IMR-90 (cell line): ENCODE measurements around the gene CCHCR1. TPM values are rescaled to one million over a fixed set of nuclear protein-coding genes. Genes with fewer than 3 reads are reported as not detected.

Experiments
- ATAC-seq: fragments of 200-7000 bp; cut with Tn5 transposase; 2 replicates; pipeline ENCODE4 v1.9.1; 2020; ENCODE audit warnings: low read depth, mild to moderate bottlenecking, moderate library complexity
- BruUV-seq: library from RNA; stranded (reverse); fragments of 400-500 nt; replicated peaks from 2 replicates; lab custom pipeline; 2021; lab: Mats Ljungman, UMichigan
- CTCF ChIA-PET: fragments of 300-600 bp; formaldehyde crosslinking; extraction: SDS; loops from one replicate; lab custom pipeline; 2021; ENCODE audit warnings: antibody characterized with exemption; lab: Yijun Ruan, JAX
- POLR2A ChIA-PET: fragments of 300-600 bp; sonication (Branson Sonifier 250); formaldehyde crosslinking; loops from one replicate; lab custom pipeline; 2022; ENCODE audit warnings: antibody characterized with exemption; ENCODE audit not compliant: unreplicated experiment; lab: Charles Lee
- DNase-seq: peaks from one replicate; pipeline ENCODE4 v3.0.0; 2013
- H2AFZ ChIP-seq: replicated peaks from 2 replicates; pipeline ENCODE3; 2013; ENCODE audit warnings: low read length, mild to moderate bottlenecking; ENCODE audit not compliant: poor library complexity
- H2AK5ac ChIP-seq: 2 replicates; pipeline ENCODE4 v1.6.1; 2013; ENCODE audit warnings: low read depth, low read length, inconsistent platforms
- H2AK9ac ChIP-seq: replicated peaks from 2 replicates; pipeline ENCODE3; 2013; ENCODE audit warnings: mild to moderate bottlenecking, low read depth, low read length, moderate library complexity; ENCODE audit not compliant: poor library complexity
- H2BK120ac ChIP-seq: 2 replicates; pipeline ENCODE4 v1.6.1; 2013; ENCODE audit warnings: low read depth, low read length, inconsistent platforms
- H2BK15ac ChIP-seq: 3 replicates; pipeline ENCODE4 v1.6.1; 2013; ENCODE audit warnings: low read depth, low read length, inconsistent platforms
- H2BK20ac ChIP-seq: 2 replicates; pipeline ENCODE4 v1.6.1; 2013; ENCODE audit warnings: low read depth, mild to moderate bottlenecking, inconsistent platforms, low read length, moderate library complexity
- H2BK5ac ChIP-seq: 2 replicates; pipeline ENCODE4 v1.6.1; 2013; ENCODE audit warnings: mild to moderate bottlenecking, low read depth, low read length, inconsistent platforms; ENCODE audit not compliant: poor library complexity, severe bottlenecking
- H3K14ac ChIP-seq: replicated peaks from 2 replicates; pipeline ENCODE4 v1.6.1; 2013; ENCODE audit warnings: low read depth, low read length, inconsistent platforms
- H3K18ac ChIP-seq: 2 replicates; pipeline ENCODE4 v1.6.1; 2013; ENCODE audit warnings: low read depth, low read length, control low read depth
- H3K23ac ChIP-seq: 2 replicates; pipeline ENCODE4 v1.6.1; 2013; ENCODE audit warnings: low read depth, low read length, inconsistent platforms
- H3K27ac ChIP-seq: 2 replicates; pipeline ENCODE4 v1.5.1; 2013; ENCODE audit warnings: mild to moderate bottlenecking, control low read depth, low read length; ENCODE audit not compliant: insufficient read depth
- H3K27me3 ChIP-seq: 2 replicates; pipeline ENCODE4 v1.6.1; 2013; ENCODE audit warnings: low read length; ENCODE audit not compliant: control insufficient read depth, insufficient read depth
- H3K36me3 ChIP-seq: 2 replicates; pipeline ENCODE4 v1.6.1; 2013; ENCODE audit warnings: low read length, mixed read lengths; ENCODE audit not compliant: control insufficient read depth, insufficient read depth
- H3K4ac ChIP-seq: 2 replicates; pipeline ENCODE4 v1.6.1; 2013; ENCODE audit warnings: low read depth, low read length, inconsistent platforms
- H3K4me1 ChIP-seq: 2 replicates; pipeline ENCODE4 v1.6.1; 2013; ENCODE audit warnings: low read length, mixed read lengths; ENCODE audit not compliant: control insufficient read depth, insufficient read depth
- H3K4me2 ChIP-seq: 2 replicates; pipeline ENCODE4 v1.6.1; 2013; ENCODE audit warnings: low read depth, mild to moderate bottlenecking, control low read depth, low read length, moderate library complexity
- H3K4me3 ChIP-seq: 2 replicates; pipeline ENCODE4 v1.5.1; 2013; ENCODE audit warnings: low read depth, mild to moderate bottlenecking, control low read depth, low read length, moderate library complexity; ENCODE audit not compliant: insufficient read depth
- H3K56ac ChIP-seq: 2 replicates; pipeline ENCODE4 v1.6.1; 2013; ENCODE audit warnings: low read length, inconsistent platforms; ENCODE audit not compliant: insufficient read depth; ENCODE audit errors: extremely low read depth
- H3K79me1 ChIP-seq, 2 experiments: 2 replicates each; pipeline ENCODE4 v1.6.1; 2013; ENCODE audit warnings: low read length in 2 of 2, inconsistent platforms in 1 of 2, low read depth in 1 of 2
- H3K9ac ChIP-seq: 2 replicates; pipeline ENCODE4 v1.6.1; 2013; ENCODE audit warnings: low read depth, low read length, control low read depth
- H3K9me1 ChIP-seq: 2 replicates; pipeline ENCODE4 v1.6.1; 2013; ENCODE audit warnings: low read length, inconsistent platforms; ENCODE audit not compliant: insufficient read depth
- H3K9me3 ChIP-seq: 2 replicates; pipeline ENCODE4 v1.6.1; 2013; ENCODE audit warnings: low read length; ENCODE audit not compliant: control insufficient read depth, insufficient read depth
- H4K20me1 ChIP-seq: 2 replicates; pipeline ENCODE4 v1.6.1; 2013; ENCODE audit warnings: low read length, inconsistent platforms; ENCODE audit not compliant: insufficient read depth
- H4K5ac ChIP-seq: 2 replicates; pipeline ENCODE4 v1.6.1; 2013; ENCODE audit warnings: mild to moderate bottlenecking, low read depth, low read length, control low read depth
- H4K8ac ChIP-seq, 2 experiments: 2 replicates each; pipeline ENCODE4 v1.6.1; 2013; ENCODE audit warnings: low read depth in 2 of 2, low read length in 2 of 2, control low read depth in 1 of 2, inconsistent platforms in 1 of 2
- H4K91ac ChIP-seq: 2 replicates; pipeline ENCODE4 v1.6.1; 2013; ENCODE audit warnings: low read depth, low read length, inconsistent platforms; ENCODE audit not compliant: insufficient read depth
- CHD1 ChIP-seq: IDR thresholded peaks from 2 replicates; pipeline ENCODE4 v1.6.1; 2012; ENCODE audit warnings: low read depth, low read length, improper control_type of control experiment
- CTCF ChIP-seq: conservative IDR thresholded peaks from 2 replicates; pipeline ENCODE4 v1.5.1; 2012; ENCODE audit warnings: mild to moderate bottlenecking, low read depth, low read length, improper control_type of control experiment
- FOS ChIP-seq: fragments of 150-350 bp; IDR thresholded peaks from 2 replicates; pipeline ENCODE4 v1.6.1; 2016; ENCODE audit warnings: low read depth, low read length
- MAFK ChIP-seq: IDR thresholded peaks from 2 replicates; pipeline ENCODE4 v1.6.1; 2012; ENCODE audit warnings: low read depth, low read length, improper control_type of control experiment
- MAZ ChIP-seq: IDR thresholded peaks from 2 replicates; pipeline ENCODE4 v1.6.1; 2012; ENCODE audit warnings: low read depth, mild to moderate bottlenecking, low read length, improper control_type of control experiment, moderate library complexity, borderline replicate concordance
- MXI1 ChIP-seq: IDR thresholded peaks from 2 replicates; pipeline ENCODE4 v1.6.1; 2012; ENCODE audit warnings: low read depth, mild to moderate bottlenecking, low read length, moderate library complexity, borderline replicate concordance
- RAD21 ChIP-seq: IDR thresholded peaks from 2 replicates; pipeline ENCODE4 v1.6.1; 2012; ENCODE audit warnings: low read length, improper control_type of control experiment
- RCOR1 ChIP-seq: IDR thresholded peaks from 2 replicates; pipeline ENCODE4 v1.6.1; 2012; ENCODE audit warnings: mild to moderate bottlenecking, low read length, improper control_type of control experiment; ENCODE audit not compliant: insufficient replicate concordance
- USF2 ChIP-seq: fragments of 150-350 bp; IDR thresholded peaks from 2 replicates; pipeline ENCODE4 v1.6.1; 2017; ENCODE audit warnings: mild to moderate bottlenecking, antibody characterized with exemption, low read length, low read depth
- WGBS, 2 experiments: methylation state at CpG; one replicate each; pipeline versions ENCODE4 v1.1.5 to v1.1.7; 2013; ENCODE audit warnings: missing lambda C conversion rate in 2 of 2; ENCODE audit not compliant: insufficient read length in 1 of 2; ENCODE audit errors: extremely low coverage in 2 of 2; 5-methylcytosine and 5-hydroxymethylcytosine counted together
- dilution Hi-C: fragments of 300-500 bp; cut with HindIII; formaldehyde crosslinking; loops from one replicate; pipeline ENCODE4 v1.14.3; 2018; ENCODE audit warnings: low sequenced_read_pairs; ENCODE audit not compliant: unreplicated experiment
- in situ Hi-C: fragments of 300-500 bp; cut with MboI; formaldehyde crosslinking; loops from 3 replicates; pipeline ENCODE4 v1.14.3; 2019; ENCODE audit warnings: low sequenced_read_pairs, inconsistent platforms, mixed read lengths
- intact Hi-C: fragments of 100-400 bp; cut with micrococcal nuclease; formaldehyde crosslinking; loops from 2 replicates; pipeline ENCODE4 v1.10.0; 2022
- polyA plus RNA-seq, 3 experiments: library from polyadenylated mRNA; depleted of rRNA; stranded (reverse); fragments of >200 nt; gene quantifications; 2 replicates each; pipeline ENCODE4 v1.2.3, GENCODE V29; 2012; ENCODE audit warnings: low replicate concordance in 1 of 3
- total RNA-seq: library from RNA; depleted of rRNA; stranded (reverse); fragments of >200 nt; gene quantifications from 2 replicates; pipeline ENCODE4 v1.2.3, GENCODE V29; 2012
- TF ChIP-seq, protein P1 (sequence below): fragments of 150-350 bp; IDR thresholded peaks from 2 replicates; pipeline ENCODE4 v1.6.1; 2016; ENCODE audit warnings: low read depth, mild to moderate bottlenecking, low read length, moderate library complexity, borderline replicate concordance

Gene CCHCR1
- total and polyA plus RNA-seq, 2 of the 4 experiments (the other 2 are of a cell fraction) = 13.1 to 22.0 TPM

DNA sequence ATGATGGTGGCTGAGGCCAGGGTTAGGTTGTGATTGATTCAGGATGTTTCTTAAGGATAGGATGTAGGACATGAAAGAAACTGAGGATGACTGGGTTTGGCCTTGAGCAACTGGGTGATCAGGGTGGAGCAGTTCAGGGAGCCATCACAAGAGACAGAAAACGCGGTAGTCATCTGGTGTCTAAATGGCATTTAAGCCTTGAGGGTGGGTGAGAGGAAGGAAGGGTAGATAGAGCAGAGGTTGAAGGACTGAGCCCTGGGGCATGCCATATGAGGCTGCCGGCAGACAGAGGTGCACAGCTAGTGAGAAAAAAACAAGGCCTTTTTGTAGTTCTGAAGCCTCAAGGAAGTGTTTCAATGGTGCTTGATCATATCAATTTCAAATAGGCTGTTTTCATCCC lies 11.0 kb upstream of the CCHCR1 start:
- Histone ChIP-seq H3K9me1 (peaks cover 4% of the 10 kb centered on the region; the same call in 1 of the 2 replicates), H3K4me2 (no peak overlapping the region), H3K4me1 (0 out of 2 replicates have a peak, but pooled peaks cover 2% of the 10 kb centered on the region), H3K27ac (no peak overlapping the region), H3K36me3 (no peaks in the 10 kb centered on the region; the same call in 1 of the 2 replicates), H2AFZ (peak overlapping the region; percentile 11), H4K5ac (no peak overlapping the region), H3K79me1 (no peaks in the 10 kb centered on the region; a peak in 1 of 4 replicates), H3K56ac (no peak overlapping the region), H3K14ac (no peak overlapping the region), H2BK5ac (no peak overlapping the region), H3K23ac (no peak overlapping the region), H3K4ac (no peak overlapping the region), H4K8ac (no peak overlapping the region), H2BK120ac (no peak overlapping the region), H3K9ac (no peak overlapping the region), H2BK20ac (no peak overlapping the region), H3K18ac (no peak overlapping the region), H2AK5ac (no peak overlapping the region), H3K27me3 (no peaks in the 10 kb centered on the region), H4K91ac (no peak overlapping the region), H3K4me3 (no peak overlapping the region), H2BK15ac (no peak overlapping the region), H2AK9ac (peak overlapping the region; percentile 16), H4K20me1 (no peaks in the 10 kb centered on the region), H3K9me3 (no peaks in the 10 kb centered on the region)
- intact Hi-C loops (no loop called here), dilution Hi-C loops (no loop called here), in situ Hi-C loops (no loop called here)
- WGBS, 2 experiments = 79% methylated on average over 3 of the region's 3 CpGs; no CpG with 5 or more reads in 1 of the 2 experiments
- DNase-seq (no peak), ATAC-seq (no peak)
- ChIA-PET POLR2A (no interaction called here), CTCF (no interaction called here)
- BruUV-seq = no TSS peak
- no peak for TF ChIP-seq USF2
- no peak for TF ChIP-seq MAZ
- TF ChIP-seq MAFK = no peak
- TF ChIP-seq CTCF = no peak
- TF ChIP-seq, protein P1, sequence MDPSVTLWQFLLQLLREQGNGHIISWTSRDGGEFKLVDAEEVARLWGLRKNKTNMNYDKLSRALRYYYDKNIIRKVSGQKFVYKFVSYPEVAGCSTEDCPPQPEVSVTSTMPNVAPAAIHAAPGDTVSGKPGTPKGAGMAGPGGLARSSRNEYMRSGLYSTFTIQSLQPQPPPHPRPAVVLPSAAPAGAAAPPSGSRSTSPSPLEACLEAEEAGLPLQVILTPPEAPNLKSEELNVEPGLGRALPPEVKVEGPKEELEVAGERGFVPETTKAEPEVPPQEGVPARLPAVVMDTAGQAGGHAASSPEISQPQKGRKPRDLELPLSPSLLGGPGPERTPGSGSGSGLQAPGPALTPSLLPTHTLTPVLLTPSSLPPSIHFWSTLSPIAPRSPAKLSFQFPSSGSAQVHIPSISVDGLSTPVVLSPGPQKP = no peak
- no peak for TF ChIP-seq CHD1
- TF ChIP-seq RAD21 = no peak
- no peak for TF ChIP-seq MXI1
- no peak for TF ChIP-seq RCOR1
- TF ChIP-seq FOS = no peak
